Epidermal melanocyte (primary cell): Measurements from ENCODE around the gene PRDX2.

Experiments used
- DNase-seq: peaks from one replicate; pipeline ENCODE4 v3.0.0; 2011; ENCODE audit warnings: low spot score; ENCODE audit not compliant: insufficient read length

The PRDX2 gene

DNA sequence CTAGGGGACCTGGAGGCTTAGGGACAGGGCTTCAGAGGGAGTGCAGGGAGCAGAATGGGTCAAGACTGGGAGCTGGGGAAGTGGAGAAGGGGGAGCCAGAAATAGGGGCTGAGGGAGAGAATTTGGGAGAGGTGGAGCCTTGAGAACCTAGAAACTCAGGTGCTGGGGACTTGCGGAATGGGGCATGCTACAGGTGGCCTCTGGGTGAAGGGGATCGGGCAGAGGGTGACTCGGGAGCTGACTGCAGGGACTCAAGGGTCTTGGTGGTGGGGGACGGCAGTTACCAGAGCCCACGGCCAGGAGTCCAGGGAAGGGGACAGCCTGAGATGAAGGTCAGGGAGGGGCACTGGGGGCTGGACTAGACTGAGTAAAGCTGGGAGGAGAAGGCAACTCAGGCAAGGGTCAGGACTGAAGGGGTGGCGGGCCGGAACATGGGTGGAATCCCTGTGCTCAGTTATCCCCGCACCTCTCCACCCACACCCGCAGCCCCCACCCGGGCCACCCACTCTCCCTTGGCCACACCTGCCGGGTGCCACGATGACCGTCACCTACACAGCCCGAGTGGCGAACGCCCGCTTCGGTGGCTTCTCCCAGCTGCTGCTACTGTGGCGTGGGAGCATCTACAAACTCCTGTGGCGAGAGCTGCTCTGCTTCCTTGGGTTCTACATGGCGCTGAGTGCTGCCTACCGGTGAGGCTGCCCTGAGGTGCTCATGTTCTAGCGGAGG, 49.4 kb downstream of the PRDX2 start:
- DNase-seq, result no peak

GRCh38 chr19:12751635-12752034, 50.0 kb downstream of the PRDX2 start, which contains the start of gene BEST2:
Gene BEST2 (plus strand): TSS chr19:12751791. CDS start chr19:12752593, 802 bp downstream.
- DNase-seq, result no peak

- no peak for DNase-seq
These were observed 50.7 kb downstream of the PRDX2 start for GRCh38 chr19:12750851-12751250.

DNA sequence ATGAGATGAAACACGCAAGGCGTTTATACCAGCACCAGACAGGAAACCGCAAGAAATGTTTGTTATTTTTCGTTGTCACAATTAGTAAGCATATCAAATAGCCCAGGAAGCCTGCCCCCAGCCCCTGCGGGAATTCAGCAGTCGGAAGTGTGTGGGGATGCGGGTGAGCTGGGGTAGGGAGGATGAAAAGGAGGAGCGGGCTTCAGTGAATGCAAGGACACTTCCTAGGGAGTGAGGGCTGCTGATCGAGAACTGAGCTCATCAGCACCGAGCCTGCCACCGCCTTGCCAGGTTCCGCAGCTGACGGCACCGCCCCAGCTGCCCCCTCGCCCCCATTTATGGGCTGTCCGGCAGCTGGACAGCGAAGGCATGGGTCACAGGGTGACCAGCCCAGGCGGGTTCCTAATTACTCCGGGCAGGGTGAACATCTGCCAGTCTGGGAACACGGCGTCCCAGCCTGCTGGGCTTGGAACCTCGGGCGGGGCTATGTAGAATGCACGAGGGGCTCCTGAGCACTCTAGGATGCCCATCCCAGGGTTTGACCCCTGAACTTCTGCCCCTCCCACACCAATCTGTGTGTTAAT, 51.6 kb downstream of the PRDX2 start:
- DNase-seq, result no peak

- no peak for DNase-seq
These were observed 53.1 kb downstream of the PRDX2 start for GRCh38 chr19:12748489-12748888.
